Right lung (tissue), 5 donors: Measurements from ENCODE around the gene MYH9. TPM values are rescaled to one million over a fixed set of nuclear protein-coding genes. Genes with fewer than 3 reads are reported as not detected.

Experiments
- DNase-seq, 2 donors: peaks; one replicate each; pipeline ENCODE4 v3.0.0-alpha.2; 2013
- polyA plus RNA-seq, 5 donors: library from polyadenylated mRNA; unstranded; fragments of 120-200 nt; gene quantifications; one replicate each; pipeline versions ENCODE4 v1.2.1 to v1.2.3, GENCODE V29; 2013; ENCODE audit warnings: inconsistent platforms in 1 of 5, low replicate concordance in 1 of 5; ENCODE audit not compliant: insufficient read length in 5 of 5, insufficient read depth in 1 of 5

MYH9 gene
- polyA plus RNA-seq, 5 donors: 171 to 285 (median 216) TPM

GRCh38 chr22:36232715-36233401 is 154.9 kb downstream of the MYH9 start:
- DNase-seq: no peak

Other genes starting within 250 kb of the MYH9 start
- 10 to 100 TPM; 33.4 to 43.9 (median 38.9) TPM for gene APOL3, start 227.2 kb downstream of the MYH9 start, polyA plus RNA-seq
- gene APOL4, start 186.2 kb downstream of the MYH9 start, polyA plus RNA-seq: 10 to 100 TPM in 3 of 5 donors, 1 to 10 TPM in 2; 8.9 to 15.4 (median 10.3) TPM
- gene APOL2, start 148.4 kb downstream of the MYH9 start, polyA plus RNA-seq: 10 to 100 TPM; 28.9 to 32.7 (median 29.9) TPM
- 10 to 100 TPM in 3 of 5 donors, 1 to 10 TPM in 2; 8.2 to 16.7 (median 11.3) TPM for gene APOL1, start 134.8 kb downstream of the MYH9 start, polyA plus RNA-seq
- 100 to 1,000 TPM; 107 to 118 (median 111) TPM for gene TXN2, start 93.7 kb upstream of the MYH9 start, polyA plus RNA-seq
- gene FOXRED2, start 119.1 kb upstream of the MYH9 start, polyA plus RNA-seq: 10 to 100 TPM; 15.5 to 23.4 (median 18.5) TPM
- gene EIF3D, start 141.2 kb upstream of the MYH9 start, polyA plus RNA-seq: 100 to 1,000 TPM; 233 to 291 (median 263) TPM